ENCODE measurements around the gene ZNF397. TPM values are rescaled to one million over a fixed set of nuclear protein-coding genes. Genes with fewer than 3 reads are reported as not detected.

ZNF397 gene
- polyA plus RNA-seq, 1 experiment: 3.7 TPM

DNA sequence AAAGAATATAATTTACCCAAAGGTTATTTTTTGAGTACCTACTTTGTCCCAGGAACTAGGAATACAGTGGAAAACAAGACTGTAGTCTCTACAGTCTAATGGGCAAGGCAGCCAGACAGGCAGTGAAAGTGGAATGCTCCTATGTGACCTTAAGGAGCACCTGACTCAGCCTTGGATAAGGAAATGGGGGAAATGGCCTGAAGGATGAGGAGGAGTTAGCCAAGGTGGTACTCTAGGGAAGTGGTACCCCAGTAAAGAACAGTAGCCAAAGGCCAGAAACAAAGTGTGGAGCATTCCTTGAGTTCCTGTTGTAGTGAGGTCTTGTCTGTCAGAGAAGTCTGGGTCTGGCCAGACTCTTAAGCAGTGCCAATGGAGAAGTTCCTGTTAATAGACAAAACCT lies 6.0 kb downstream of the ZNF397 start:
- ChIA-PET CTCF (no interaction called here), POLR2A (no interaction called here)
- Histone ChIP-seq H3K4me3 (ENCODE audit: low read depth, low read length) (no peak overlapping the region), H3K27me3 (ENCODE audit: control insufficient read depth, insufficient read depth, low read length) (no peaks in the 10 kb centered on the region), H3K36me3 (ENCODE audit: control insufficient read depth, insufficient read depth, low read length) (peaks cover 26% of the 10 kb centered on the region)
- DNase-seq (ENCODE audit: low read depth): no peak
- TF ChIP-seq CTCF (IDR thresholded peaks at IDR 0.05; ENCODE audit: insufficient read depth, low read depth, low read length): no peak

GRCh38 chr18:35247412-35248249 lies 6.8 kb downstream of the ZNF397 start:
- H3K4me3 ChIP-seq (ENCODE audit: low read depth, low read length): no peak overlapping the region
- DNase-seq (ENCODE audit: low read depth): no peak
- ChIA-PET CTCF (no interaction called here), POLR2A (no interaction called here)
- no peak for TF ChIP-seq CTCF (IDR thresholded peaks at IDR 0.05; ENCODE audit: insufficient read depth, low read depth, low read length)
- peaks cover 24% of the 10 kb centered on the region for H3K36me3 ChIP-seq (ENCODE audit: control insufficient read depth, insufficient read depth, low read length)
- H3K27me3 ChIP-seq (ENCODE audit: control insufficient read depth, insufficient read depth, low read length): no peaks in the 10 kb centered on the region

DNA sequence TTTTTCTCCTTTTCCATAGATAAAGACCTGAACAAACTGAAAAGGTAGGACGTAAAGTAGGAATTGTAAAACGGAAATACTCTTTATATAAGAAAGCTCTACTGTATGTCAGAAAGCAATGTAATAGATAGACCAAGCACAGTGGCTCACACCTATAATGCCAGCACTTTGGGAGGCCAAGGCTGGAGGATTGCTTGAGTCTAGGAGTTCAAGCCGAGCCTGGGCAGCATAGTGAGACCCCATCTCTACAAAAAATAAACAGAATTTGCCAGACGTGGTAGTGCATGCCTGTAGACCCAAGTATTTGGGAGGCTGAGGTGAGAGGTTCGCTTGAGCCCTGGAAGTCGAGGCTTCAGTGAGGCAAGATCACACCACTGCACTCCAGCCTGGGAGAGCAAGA lies 7.6 kb downstream of the ZNF397 start:
- POLR2A ChIA-PET: no interaction called here
- TF ChIP-seq CTCF (IDR thresholded peaks at IDR 0.05; ENCODE audit: insufficient read depth, low read depth, low read length): no peak
- no peak for DNase-seq (ENCODE audit: low read depth)
- Histone ChIP-seq H3K36me3 (ENCODE audit: control insufficient read depth, insufficient read depth, low read length) (peaks cover 19% of the 10 kb centered on the region), H3K27me3 (ENCODE audit: control insufficient read depth, insufficient read depth, low read length) (no peaks in the 10 kb centered on the region), H3K4me3 (ENCODE audit: low read depth, low read length) (no peak overlapping the region)
- CTCF ChIA-PET: no interaction called here

DNA sequence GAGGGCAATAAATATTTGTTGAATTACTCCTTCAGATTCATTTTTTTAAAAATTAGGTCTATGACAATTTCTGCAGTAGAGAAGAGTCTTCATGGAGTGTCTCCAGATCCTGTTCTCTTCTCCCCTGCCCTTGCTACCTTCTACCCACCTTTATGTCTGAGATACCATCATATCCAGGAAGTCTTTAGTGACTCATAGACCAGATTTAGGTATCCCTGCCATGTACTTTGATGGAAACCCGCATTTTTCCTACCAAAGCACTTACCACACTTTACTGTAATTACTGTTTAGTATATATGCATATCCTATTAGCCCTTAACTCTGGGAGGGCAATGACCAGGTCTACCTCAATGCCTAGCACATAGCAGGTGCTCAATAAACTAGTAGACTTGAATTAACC lies 11.6 kb downstream of the ZNF397 start:
- no peaks in the 10 kb centered on the region for H3K27me3 ChIP-seq (ENCODE audit: control insufficient read depth, insufficient read depth, low read length)
- ChIA-PET POLR2A (no interaction called here), CTCF (no interaction called here)

More for the DNA sequence above, 11.6 kb downstream of the ZNF397 start:
- TF ChIP-seq CTCF (IDR thresholded peaks at IDR 0.05; ENCODE audit: insufficient read depth, low read depth, low read length): no peak
- Histone ChIP-seq H3K36me3 (ENCODE audit: control insufficient read depth, insufficient read depth, low read length) (peaks cover 3% of the 10 kb centered on the region), H3K4me3 (ENCODE audit: low read depth, low read length) (no peak overlapping the region)
- no peak for DNase-seq (ENCODE audit: low read depth)
